EH (cell line): ENCODE measurements around the gene GALNT12.

ENCODE experiments used
- DNase-seq: peaks from one replicate; pipeline ENCODE4 v3.0.0-alpha.2; 2015; ENCODE audit warnings: low read depth

GALNT12 gene

DNA sequence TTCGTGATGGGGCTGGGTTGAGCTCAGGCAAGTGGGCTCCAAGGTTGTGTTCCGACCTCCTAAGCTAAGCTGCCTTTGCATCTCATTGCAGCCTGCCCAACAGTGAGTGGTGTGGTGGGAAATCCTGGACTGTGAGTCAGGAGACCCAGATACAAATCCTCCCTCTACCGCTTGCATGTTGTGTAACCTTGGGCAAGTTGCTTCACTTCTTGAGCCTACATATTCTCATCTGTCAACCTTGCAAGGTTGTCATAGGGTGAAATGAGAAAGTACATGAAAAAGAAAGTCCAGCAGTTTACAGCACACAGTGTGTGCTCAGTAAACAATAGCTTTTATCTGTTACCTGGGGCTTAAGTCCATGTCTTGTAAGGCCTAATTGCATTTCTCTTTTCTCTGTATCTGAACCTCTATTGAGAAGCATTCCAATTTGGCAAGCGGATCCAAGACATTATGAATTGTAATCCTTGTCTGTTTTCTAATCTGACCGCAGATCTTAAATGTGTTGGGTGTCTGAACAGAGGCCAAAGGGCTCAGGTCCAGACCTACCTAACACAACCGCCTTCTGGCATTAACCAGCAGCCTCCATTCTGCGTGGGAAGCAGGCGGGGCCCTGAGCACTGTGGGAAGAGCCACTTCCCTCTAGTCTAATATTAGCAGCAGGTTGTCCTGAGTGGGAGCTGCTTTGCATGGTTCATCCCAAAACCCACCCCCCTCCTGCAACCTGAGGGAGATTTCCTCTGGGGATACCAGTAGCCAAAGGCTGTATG is 1.8 kb upstream of the GALNT12 start:
- DNase-seq: peak; percentile 28

- no peak for DNase-seq
Measured at GRCh38 chr9:98806394-98807035, 955 bp upstream of the GALNT12 start.

GRCh38 chr9:98807814-98808195 is 335 bp downstream of the GALNT12 start:
- DNase-seq: no peak

DNA sequence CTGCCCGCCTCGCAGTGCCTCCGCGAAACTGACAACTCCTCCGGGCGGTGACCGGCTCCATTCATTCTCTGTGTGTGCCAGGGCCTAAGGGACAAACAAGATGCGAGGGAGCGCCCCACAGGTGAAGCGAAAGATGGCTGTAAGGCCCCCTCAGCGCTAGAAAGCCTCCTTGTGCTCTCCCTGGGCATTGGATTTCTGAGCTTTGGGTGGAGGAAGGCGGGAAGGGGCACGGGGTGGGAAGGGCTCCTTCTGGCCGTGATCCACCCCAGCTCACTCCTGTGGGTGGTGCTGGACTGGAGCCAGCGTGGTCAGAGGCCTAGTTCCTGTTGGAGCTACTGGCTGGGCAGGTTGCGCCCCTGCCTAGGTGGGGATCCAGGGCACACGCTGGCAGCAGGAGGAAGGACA is 943 bp downstream of the GALNT12 start:
- DNase-seq: no peak

DNA sequence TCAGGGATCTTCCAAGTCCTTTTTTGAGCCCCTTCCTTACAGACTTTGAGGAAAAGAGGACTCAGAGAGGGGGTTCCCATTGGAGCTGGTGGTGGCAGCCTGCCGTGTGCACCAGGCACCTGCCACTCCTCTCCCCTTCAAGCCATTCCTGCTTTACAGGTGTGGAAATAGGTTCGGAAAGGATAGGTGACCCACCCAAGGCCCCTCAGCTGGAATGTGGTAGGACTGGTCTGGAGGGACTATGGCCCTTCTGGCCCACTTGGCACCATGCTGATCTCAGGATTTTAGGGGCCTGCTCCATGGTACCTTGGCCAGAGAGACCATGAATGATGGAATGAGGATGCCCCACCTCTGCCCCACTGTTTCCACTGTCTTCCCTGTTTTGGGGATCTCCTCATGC is 1.4 kb downstream of the GALNT12 start:
- DNase-seq: no peak

GRCh38 chr9:98809311-98810101 is 2.0 kb downstream of the GALNT12 start:
- no peak for DNase-seq

DNA sequence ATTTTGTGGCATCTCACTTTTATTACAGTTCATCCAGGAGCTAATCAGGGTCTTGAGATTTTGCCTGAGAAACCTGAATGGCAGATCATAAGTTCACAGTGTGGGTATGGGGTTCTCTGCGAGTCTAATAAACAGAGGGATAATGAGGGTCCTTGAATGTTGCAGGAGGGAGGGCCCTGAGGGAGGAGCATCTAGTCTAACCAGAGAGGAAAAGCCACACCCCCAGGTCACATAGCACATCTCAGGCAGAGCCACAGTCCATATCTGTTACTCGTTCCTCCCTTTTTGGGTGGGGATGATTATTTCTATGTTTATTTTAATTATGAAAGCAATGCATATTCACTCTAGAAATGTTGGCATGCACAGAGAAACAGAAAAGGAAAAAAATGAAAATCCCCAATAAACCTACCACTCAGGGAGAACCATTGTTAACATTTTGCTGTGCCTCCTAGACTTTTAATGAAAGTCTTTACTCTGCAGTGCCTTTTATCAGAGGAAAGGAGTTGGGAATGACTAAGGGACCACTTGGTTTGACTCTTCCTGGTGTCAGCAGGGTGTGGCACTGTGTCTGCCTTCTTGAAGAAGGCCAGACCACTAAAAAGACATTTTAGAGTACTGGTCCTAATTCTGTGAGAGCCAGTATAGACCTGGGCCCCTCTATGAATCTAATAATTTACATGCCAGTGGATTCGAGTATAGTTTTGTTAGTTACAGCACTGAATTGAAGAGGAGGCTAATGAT is 2.8 kb downstream of the GALNT12 start:
- no peak for DNase-seq

DNA sequence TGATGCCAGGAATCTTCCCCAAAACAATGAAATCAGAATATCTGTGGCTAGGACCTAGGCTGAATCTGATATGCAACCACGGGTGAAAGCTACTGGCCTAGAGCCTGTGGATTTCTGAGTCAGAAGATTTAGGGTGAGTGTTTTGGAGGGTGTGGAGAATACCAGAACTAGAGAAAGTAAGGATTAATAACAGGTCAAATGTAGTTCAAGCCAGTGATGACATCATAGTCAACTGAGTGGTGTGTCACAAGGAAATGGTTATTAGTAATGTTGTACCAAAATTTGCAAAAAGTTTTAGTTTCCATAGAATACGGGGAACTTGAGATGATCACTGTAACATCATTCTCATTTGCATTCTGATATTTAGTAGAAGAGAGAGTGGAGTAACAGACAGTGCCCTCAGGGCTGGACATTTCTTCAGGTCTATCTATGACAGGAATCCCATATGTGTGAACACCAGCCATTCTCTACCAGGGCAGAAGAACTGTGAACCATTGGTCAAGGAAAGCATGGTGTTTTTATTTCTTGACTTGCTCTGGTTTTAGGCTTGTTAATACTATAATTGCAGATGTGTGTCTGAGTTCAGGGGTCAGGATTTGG is 3.7 kb downstream of the GALNT12 start:
- DNase-seq: peak; percentile 79

GRCh38 chr9:98815391-98815951 is 8.0 kb downstream of the GALNT12 start:
- no peak for DNase-seq

DNA sequence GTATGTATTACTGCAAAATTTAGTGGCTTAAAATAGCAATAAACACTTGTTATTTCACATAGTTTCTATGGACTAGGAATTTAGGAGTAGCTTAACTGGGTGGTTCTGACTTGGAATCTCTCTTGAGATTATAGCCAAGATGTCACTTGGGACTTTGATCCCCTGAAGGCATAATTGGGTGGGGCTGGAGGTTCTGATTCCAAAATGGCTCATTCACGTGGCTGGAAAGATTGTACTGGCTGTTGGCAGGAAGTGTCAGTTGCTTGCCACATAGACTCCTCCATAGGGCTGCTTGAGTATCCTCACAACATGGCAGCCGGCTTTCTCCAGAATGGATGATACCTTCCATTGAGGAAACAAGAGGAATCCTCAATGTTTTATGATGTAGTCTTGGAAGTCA is 11.3 kb downstream of the GALNT12 start:
- no peak for DNase-seq

- DNase-seq: no peak
Measured at GRCh38 chr9:98819231-98819630, 11.8 kb downstream of the GALNT12 start.

GRCh38 chr9:98821831-98822230 is 14.4 kb downstream of the GALNT12 start:
- DNase-seq: no peak

GRCh38 chr9:98822661-98823060 is 15.2 kb downstream of the GALNT12 start:
- no peak for DNase-seq

- no peak for DNase-seq
Measured at GRCh38 chr9:98823666-98824334, 16.3 kb downstream of the GALNT12 start.

GRCh38 chr9:98825414-98825813 is 17.9 kb downstream of the GALNT12 start:
- DNase-seq: no peak

DNA sequence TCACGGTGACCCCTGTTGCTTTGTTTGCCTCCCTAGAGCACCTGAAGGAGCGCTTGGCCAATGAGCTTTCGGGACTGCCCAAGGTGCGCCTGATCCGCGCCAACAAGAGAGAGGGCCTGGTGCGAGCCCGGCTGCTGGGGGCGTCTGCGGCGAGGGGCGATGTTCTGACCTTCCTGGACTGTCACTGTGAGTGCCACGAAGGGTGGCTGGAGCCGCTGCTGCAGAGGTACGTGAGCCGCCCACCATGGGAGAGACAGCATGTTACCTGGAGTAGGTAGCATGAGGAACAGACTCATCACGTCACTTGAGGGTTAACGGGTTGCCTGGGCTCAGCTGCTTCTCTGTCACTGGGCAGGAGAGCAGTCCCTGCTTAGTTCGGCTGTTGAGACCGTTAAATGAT is 19.2 kb downstream of the GALNT12 start:
- DNase-seq: no peak

DNA sequence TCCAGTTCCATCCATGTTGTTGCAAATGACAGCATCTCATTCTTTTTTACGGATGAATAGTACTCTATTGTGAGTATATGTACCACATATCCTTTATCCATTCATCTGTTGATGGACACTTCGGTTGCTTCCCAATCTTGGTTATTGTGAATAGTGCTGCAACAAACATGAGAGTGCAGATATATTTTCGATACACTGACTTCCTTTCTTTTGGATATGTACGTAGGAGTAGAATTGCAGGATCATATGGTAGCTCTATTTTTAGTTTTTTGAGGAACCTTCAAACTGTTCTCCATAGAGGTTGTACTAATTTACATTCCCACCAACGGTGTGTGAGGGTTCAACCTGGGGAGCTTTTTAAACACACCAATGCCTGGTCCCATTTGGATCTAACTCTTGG is 22.3 kb downstream of the GALNT12 start:
- DNase-seq: no peak

- DNase-seq: no peak
Measured at GRCh38 chr9:98830554-98830953, 23.1 kb downstream of the GALNT12 start.

- no peak for DNase-seq
Measured at GRCh38 chr9:98831696-98832095, 24.2 kb downstream of the GALNT12 start.

GRCh38 chr9:98832768-98833089 is 25.3 kb downstream of the GALNT12 start:
- DNase-seq: no peak
